HUES6 (cell line): ENCODE measurements around the gene PARP9.

Source experiments
- H3K27ac ChIP-seq: 2 replicates; pipeline ENCODE4 v1.7.0; 2013; ENCODE audit warnings: low read depth, mild to moderate bottlenecking, low read length, inconsistent platforms
- H3K27me3 ChIP-seq: 2 replicates; pipeline ENCODE4 v1.6.1; 2013; ENCODE audit warnings: low read length; ENCODE audit not compliant: control insufficient read depth, insufficient read depth
- H3K36me3 ChIP-seq: 2 replicates; pipeline ENCODE4 v1.6.1; 2013; ENCODE audit warnings: low read length; ENCODE audit not compliant: control insufficient read depth, insufficient read depth
- H3K4me1 ChIP-seq: 2 replicates; pipeline ENCODE4 v1.6.1; 2013; ENCODE audit warnings: low read length; ENCODE audit not compliant: control insufficient read depth, insufficient read depth
- H3K4me3 ChIP-seq: 2 replicates; pipeline ENCODE4 v1.5.1; 2013; ENCODE audit warnings: low read depth, low read length
- H3K9ac ChIP-seq: one replicate; pipeline ENCODE4 v1.6.1; 2013; ENCODE audit warnings: mild to moderate bottlenecking, low read length
- H3K9me3 ChIP-seq: 2 replicates; pipeline ENCODE4 v1.6.1; 2013; ENCODE audit warnings: low read depth, low read length; ENCODE audit not compliant: control insufficient read depth, insufficient read depth

PARP9 gene

DNA sequence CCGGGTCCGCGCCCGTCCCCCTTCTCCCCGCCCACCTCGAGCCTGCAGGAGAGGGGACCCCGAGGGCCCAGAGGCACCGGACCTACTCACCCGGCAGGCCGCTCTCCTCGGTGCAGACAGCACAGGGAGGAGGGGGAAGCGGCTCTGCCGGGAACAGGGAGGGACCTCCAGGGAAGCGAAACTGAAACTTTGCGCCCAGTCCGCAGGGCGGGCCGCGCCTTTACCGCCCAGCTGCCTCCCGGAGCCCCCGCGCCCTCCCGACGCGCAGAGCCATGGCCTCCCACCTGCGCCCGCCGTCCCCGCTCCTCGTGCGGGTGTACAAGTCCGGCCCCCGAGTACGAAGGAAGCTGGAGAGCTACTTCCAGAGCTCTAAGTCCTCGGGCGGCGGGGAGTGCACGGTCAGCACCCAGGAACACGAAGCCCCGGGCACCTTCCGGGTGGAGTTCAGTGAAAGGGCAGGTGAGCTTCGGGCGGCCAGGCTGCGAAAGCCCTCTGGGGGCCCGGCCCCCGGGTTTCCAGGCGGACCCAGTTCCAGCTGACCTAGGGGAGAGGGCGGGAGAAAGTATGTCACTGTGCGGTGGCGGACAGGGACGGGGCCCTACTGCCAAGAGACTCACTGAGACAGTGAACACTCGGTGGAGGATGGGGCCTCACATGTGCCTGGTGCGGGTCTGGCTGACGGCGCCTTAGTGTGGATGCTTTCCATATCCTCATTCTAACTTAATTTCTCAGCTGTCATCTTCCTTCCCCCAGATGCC lies at the start of gene PARP9, which contains the start of gene DTX3L:
Gene PARP9 (minus strand): TSS at position 146 of the 758 bp plus-strand sequence. CDS start 4,680 bp downstream, outside the sequence.
Gene DTX3L (plus strand): TSS at position 184 of the 758 bp plus-strand sequence. CDS start 89 bp downstream, at position 273.
- H3K27me3 ChIP-seq, result no peaks in the 10 kb centered on the region
- peaks cover 15% of the 10 kb centered on the region for H3K4me1 ChIP-seq
- H3K9me3 ChIP-seq, result no peaks in the 10 kb centered on the region
- no peak within 1 kb of the TSS for H3K27ac ChIP-seq
- H3K4me3 ChIP-seq, result peak within 1 kb of the TSS; percentile 71
- H3K9ac ChIP-seq, result peak within 1 kb of the TSS; percentile 47
- no peaks in the 10 kb centered on the region for H3K36me3 ChIP-seq

DNA sequence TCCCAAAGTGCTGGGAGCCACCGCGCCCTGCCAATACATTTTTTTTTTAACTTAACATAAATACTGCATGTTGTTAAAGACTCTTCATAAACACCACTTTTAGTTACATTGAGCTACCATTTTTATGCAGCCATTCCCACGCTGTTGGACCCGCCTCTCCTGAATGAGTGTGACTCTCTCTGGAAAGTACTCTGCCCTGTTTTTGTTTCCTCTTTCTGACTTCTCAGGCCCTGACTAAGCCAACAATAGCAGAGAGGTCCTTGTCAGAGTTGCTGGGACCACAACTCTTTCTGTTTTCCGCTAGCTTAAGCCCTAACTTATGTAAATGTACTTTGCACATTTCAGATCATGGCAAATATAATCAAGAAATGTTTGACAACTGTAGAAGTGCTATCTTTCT lies 48.6 kb upstream of the PARP9 start:
- Histone ChIP-seq H3K9ac (no peak overlapping the region), H3K27me3 (no peaks in the 10 kb centered on the region), H3K9me3 (no peaks in the 10 kb centered on the region), H3K27ac (no peak overlapping the region), H3K4me3 (no peak overlapping the region), H3K4me1 (peaks cover 11% of the 10 kb centered on the region), H3K36me3 (no peaks in the 10 kb centered on the region)

DNA sequence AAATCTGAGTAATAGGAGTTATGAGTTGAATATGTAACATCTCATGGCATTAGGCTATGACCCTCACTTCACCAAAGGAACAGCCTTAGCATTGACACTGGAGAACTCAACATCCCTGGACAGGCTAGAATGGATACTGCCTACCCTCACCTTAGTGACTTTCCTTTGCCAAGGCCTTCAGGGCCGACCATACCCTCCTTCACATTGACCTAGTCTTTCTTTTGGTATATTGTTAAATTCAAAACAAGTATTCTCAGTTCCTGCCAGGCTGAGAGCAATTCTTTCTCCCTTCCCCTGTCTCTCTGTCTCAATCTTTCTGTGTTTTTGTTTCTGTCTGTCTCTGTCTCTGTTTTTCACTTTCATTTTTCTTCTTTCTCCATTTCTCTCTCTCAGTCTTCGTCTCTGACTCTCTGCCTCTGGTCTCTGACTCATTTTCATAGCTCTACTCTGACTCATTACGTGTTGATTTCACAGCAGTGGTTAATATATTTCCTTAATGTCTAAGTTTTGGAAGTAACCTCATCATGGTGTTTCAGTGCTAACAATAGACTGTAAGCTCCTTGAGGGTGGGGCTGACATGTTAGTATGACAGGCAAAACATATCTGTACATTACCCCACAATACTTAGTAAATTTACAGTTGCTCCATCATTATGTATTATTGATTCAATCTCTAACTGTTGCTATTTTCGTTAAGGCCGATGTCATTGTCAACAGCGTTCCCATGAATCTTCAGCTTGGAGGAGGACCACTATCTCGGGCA lies 45.9 kb upstream of the PARP9 start:
- Histone ChIP-seq H3K4me1 (peaks cover under 1% of the 10 kb centered on the region; the same call in 1 of the 2 replicates), H3K36me3 (no peaks in the 10 kb centered on the region), H3K9ac (no peak overlapping the region), H3K9me3 (no peaks in the 10 kb centered on the region), H3K4me3 (no peak overlapping the region), H3K27me3 (no peaks in the 10 kb centered on the region), H3K27ac (no peak overlapping the region)

DNA sequence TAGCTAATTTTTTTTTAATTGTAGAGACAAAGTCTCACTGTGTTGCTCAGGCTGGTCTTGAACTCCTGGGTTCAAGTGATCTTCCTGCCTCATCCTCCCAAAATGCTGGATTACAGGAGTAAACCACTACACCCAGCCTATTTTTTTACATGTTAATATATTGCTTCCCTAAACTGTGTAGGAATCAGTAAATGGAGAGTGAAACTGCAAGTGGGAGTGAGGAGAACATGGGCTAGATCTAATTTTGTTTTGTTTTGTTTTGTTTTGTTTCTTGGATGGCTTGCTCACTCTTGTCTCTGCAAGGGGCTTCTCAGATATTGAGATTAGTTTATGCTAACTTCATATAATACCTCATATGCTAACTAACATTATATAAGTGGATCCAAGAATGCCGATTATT lies 44.8 kb upstream of the PARP9 start:
- no peaks in the 10 kb centered on the region for H3K9me3 ChIP-seq
- H3K4me1 ChIP-seq, result no peaks in the 10 kb centered on the region
- no peak overlapping the region for H3K9ac ChIP-seq
- no peak overlapping the region for H3K4me3 ChIP-seq
- no peak overlapping the region for H3K27ac ChIP-seq
- H3K36me3 ChIP-seq, result no peaks in the 10 kb centered on the region
- no peaks in the 10 kb centered on the region for H3K27me3 ChIP-seq

DNA sequence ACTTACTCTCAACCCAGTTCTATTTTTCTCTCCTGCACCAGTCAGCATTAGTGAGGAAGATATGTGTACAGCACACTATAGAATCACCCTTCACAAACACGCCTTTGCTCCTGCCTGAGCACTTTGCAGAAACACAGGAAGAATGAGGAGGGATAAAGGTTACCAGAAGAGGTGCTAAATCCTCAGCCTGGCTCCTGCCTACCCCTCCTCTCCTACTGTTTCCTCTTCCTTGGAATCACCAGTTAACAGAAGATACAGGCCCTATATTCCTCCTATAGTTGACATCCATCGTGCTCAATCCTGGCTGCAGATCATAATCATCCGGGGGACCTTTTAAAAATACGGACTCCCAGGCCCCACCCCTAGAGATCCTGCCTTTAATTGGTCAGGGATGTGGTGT lies 42.2 kb upstream of the PARP9 start:
- Histone ChIP-seq H3K4me1 (no peaks in the 10 kb centered on the region), H3K36me3 (no peaks in the 10 kb centered on the region), H3K27ac (no peak overlapping the region), H3K9ac (no peak overlapping the region), H3K9me3 (no peaks in the 10 kb centered on the region), H3K4me3 (no peak overlapping the region), H3K27me3 (no peaks in the 10 kb centered on the region)

DNA sequence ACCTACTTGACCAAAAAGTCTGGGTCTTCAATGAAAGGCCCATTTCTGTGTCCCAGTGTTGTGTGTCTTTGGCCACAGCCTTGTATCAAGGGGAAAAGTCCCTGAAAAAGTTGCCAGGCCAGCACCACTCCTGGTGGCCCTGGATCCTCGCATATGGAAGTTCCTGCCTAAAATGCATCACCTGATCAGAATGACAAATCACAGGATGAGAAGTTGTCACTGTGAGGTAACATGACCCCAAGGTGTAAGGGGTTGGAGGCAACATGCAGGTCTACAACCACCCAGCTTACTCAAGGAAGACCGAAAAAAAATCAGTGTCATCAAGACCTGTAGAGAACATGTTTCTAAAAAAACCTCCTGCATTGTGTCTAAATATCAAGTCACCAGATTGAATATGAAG lies 39.0 kb upstream of the PARP9 start:
- no peaks in the 10 kb centered on the region for H3K27me3 ChIP-seq
- H3K9me3 ChIP-seq, result no peaks in the 10 kb centered on the region
- H3K4me3 ChIP-seq, result no peak overlapping the region
- H3K36me3 ChIP-seq, result no peaks in the 10 kb centered on the region
- H3K4me1 ChIP-seq, result no peaks in the 10 kb centered on the region
- H3K27ac ChIP-seq, result no peak overlapping the region
- H3K9ac ChIP-seq, result no peak overlapping the region

DNA sequence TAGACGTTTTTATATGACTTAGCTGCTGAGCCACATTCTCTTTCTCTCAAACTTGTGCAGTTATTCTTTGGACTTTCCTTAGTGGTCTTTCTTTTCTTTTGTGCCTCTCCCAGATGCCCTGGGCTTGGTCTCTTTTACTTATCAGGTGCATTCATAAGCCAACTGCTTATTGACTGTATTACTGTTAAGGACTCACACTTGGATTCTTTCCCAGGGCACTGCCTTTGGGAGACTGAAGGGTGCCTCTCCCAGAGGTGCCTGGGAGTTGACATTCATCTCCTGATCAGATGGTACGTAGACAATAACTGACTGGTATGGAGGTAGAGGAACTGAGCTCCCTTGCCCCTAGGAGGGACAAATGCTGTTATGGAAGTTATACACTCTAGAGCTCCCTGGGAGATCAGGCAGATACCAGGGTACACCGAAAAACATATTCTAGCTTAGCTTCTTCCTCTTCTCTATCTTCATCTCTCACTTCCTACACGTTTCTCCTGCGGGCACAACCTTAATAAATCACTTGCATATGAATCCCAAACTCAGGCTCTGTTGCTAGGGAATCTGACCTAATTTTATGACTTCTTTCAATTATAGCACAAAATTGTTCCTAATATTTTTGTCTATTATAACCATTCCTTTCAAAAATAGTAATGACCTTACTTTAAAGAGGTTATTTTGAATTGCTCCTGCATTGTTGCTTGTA lies 38.1 kb upstream of the PARP9 start:
- no peaks in the 10 kb centered on the region for H3K9me3 ChIP-seq

GRCh38 chr3:122598556-122598955 lies 34.5 kb upstream of the PARP9 start:
- H3K4me3 ChIP-seq, result no peak overlapping the region
- no peaks in the 10 kb centered on the region for H3K27me3 ChIP-seq
- no peaks in the 10 kb centered on the region for H3K9me3 ChIP-seq
- no peak overlapping the region for H3K9ac ChIP-seq
- no peaks in the 10 kb centered on the region for H3K36me3 ChIP-seq
- H3K27ac ChIP-seq, result no peak overlapping the region
- no peaks in the 10 kb centered on the region for H3K4me1 ChIP-seq

More for the DNA sequence above, 38.1 kb upstream of the PARP9 start:
- H3K9ac ChIP-seq, result no peak overlapping the region
- no peaks in the 10 kb centered on the region for H3K4me1 ChIP-seq
- H3K36me3 ChIP-seq, result no peaks in the 10 kb centered on the region
- no peak overlapping the region for H3K4me3 ChIP-seq
- no peaks in the 10 kb centered on the region for H3K27me3 ChIP-seq
- H3K27ac ChIP-seq, result no peak overlapping the region

DNA sequence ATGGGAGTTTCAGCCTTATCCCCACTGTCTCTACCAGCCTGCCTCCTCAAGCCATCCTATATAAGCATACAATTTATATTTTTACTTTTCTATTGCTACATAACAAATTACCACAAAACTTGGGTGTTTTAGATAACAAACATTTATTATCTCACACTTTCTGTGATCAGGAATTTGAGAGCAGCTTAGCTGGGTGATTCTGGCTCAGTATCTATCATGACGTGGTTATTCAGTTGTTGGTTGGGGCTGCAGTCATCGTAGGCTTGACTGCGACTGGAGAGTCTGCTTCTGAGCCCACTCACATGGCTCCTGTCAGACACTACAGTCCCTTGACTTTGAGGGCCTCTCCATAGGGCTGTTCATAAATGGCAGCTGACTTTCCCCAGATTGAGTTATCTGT lies 34.1 kb upstream of the PARP9 start:
- H3K27me3 ChIP-seq, result no peaks in the 10 kb centered on the region
- no peaks in the 10 kb centered on the region for H3K4me1 ChIP-seq
- no peak overlapping the region for H3K9ac ChIP-seq
- H3K4me3 ChIP-seq, result no peak overlapping the region
- no peak overlapping the region for H3K27ac ChIP-seq
- H3K9me3 ChIP-seq, result no peaks in the 10 kb centered on the region
- no peaks in the 10 kb centered on the region for H3K36me3 ChIP-seq

GRCh38 chr3:122594025-122594424 lies 29.9 kb upstream of the PARP9 start:
- no peaks in the 10 kb centered on the region for H3K27me3 ChIP-seq
- no peak overlapping the region for H3K9ac ChIP-seq
- H3K4me1 ChIP-seq, result peaks cover 8% of the 10 kb centered on the region
- H3K27ac ChIP-seq, result no peak overlapping the region
- H3K36me3 ChIP-seq, result no peaks in the 10 kb centered on the region
- H3K4me3 ChIP-seq, result no peak overlapping the region
- no peaks in the 10 kb centered on the region for H3K9me3 ChIP-seq

DNA sequence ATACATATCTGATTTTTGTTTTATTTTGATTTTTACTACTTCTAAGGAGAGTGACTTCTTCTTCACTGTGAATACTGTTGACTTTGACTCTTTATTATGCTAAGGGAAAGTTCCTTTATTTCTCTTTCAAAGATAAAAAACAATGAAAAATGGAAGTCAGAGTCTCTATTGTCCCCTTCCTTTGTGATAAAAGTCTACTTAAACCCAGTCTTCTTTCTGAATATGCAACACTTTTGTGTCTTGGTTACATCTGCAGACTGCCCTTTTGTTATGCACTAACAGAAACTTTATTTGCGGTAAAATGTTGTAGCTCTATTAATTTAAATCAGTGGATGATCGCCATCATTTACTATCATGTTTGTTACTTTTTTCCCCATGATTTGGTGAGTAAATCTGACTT lies 26.5 kb upstream of the PARP9 start:
- Histone ChIP-seq H3K4me1 (peaks cover 8% of the 10 kb centered on the region), H3K27me3 (no peaks in the 10 kb centered on the region), H3K36me3 (no peaks in the 10 kb centered on the region)

More for the DNA sequence above, 26.5 kb upstream of the PARP9 start:
- Histone ChIP-seq H3K4me3 (no peak overlapping the region), H3K27ac (no peak overlapping the region), H3K9ac (no peak overlapping the region), H3K9me3 (no peaks in the 10 kb centered on the region)
